Umbilical cord (tissue), 2 donors: ENCODE measurements around the gene PCBD2. TPM values are rescaled to one million over a fixed set of nuclear protein-coding genes. Genes with fewer than 3 reads are reported as not detected.
"Not testable (repeated sequence)": the region's sequence is repeated elsewhere in the genome, so short reads cannot be mapped to it uniquely, and the experiment has no call there.

ENCODE experiments used
- DNase-seq: peaks from one replicate; pipeline ENCODE4 v3.0.0-alpha.2; 2015; ENCODE audit warnings: low spot score
- total RNA-seq: library from RNA; depleted of rRNA; stranded (reverse); fragments of >200 nt; gene quantifications from one replicate; pipeline ENCODE4 v1.2.3, GENCODE V29; 2014; ENCODE audit warnings: low replicate concordance; ENCODE audit not compliant: insufficient read depth

Gene PCBD2
- total RNA-seq, result 7.0 TPM

GRCh38 chr5:134904610-134905245, at the start of gene PCBD2:
TSS of gene PCBD2 (plus strand) at chr5:134905131. CDS start at chr5:134905140, 9 bp downstream.
- peak; percentile 92 for DNase-seq

DNA sequence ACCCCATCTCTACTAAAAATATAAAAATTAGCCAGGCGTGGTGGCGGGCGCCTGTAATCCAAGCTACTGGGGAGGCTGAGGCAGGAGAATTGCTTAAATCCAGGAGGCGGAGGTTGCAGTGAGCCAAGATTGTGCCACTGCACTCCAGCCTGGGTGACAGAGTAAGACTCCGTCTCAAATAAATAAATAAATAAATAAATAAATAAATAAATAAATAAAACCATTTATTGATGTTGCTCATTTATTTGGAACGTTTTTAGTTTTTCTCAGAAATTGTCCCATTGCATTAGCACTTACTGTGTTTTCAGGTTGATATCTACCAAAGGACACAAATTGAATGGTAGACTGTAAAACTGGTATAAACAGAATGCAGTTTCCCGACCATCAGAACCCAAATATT, 48.5 kb upstream of the PCBD2 start:
- not testable (repeated sequence) for DNase-seq

- no peak for DNase-seq
These were observed 47.5 kb upstream of the PCBD2 start for GRCh38 chr5:134857401-134857800.

GRCh38 chr5:134864707-134865106, 40.2 kb upstream of the PCBD2 start:
- DNase-seq, result no peak

DNA sequence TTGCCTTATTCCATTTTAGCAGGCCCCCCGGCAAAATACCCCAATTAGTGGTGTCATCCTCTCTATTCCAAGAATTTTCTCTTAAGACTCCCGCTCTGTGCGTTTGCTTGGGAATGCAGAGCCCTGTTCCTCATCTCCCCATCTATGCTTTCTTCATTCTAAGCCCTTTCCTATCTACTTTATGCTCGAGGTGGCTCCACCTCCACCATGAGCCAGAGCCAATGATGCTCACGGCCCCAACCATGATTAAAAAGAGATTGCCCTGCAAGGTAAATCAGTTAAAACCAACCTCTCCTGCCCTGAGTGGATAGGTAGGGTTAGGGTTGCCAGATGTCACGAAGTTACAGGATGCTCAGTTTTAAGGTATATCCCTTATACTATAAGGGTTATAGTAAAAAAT, 31.4 kb upstream of the PCBD2 start:
- DNase-seq, result no peak

DNA sequence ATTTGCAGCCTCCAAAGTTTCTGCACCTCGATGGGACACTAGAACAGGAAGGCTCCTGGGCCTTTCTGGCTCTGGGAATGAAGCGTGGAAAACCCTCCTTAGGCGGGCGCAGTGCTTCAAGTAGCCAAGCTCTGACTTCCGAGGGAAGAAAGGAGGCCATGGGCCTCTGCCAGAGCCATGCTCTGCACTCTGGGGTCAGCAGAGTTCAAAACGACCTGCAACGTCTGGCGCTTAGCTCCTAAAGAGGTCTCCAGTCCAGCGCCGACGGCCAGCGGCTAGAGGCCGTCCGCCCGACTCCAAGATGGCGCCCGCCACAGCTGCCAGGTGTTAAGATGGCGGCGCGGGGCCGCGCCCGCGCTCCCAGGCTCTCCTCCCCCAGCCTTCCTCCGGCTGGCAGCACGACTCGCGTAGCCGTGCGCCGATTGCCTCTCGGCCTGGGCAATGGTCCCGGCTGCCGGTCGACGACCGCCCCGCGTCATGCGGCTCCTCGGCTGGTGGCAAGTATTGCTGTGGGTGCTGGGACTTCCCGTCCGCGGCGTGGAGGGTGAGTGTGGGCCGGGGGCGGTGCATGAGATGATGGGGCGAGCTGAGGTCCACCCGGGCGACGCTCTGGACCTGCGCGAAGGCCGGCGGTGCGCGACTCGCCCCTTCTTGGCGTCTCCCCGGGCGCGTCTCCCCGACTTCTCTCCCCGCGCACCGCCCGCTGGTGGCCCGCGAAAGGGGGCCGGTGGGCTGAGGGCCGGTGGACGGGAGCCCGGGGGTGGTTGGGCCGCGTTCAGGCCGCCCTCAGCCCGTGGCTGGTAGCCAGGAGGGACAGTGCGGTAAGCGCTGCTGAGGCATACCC, 30.7 kb upstream of the PCBD2 start, which contains the start of gene TXNDC15:
Gene TXNDC15, plus strand, starts transcription at position 385 of the 844 bp plus-strand sequence. Its CDS starts 57 bp downstream, at position 442.
- DNase-seq, result peak; percentile 90

DNA sequence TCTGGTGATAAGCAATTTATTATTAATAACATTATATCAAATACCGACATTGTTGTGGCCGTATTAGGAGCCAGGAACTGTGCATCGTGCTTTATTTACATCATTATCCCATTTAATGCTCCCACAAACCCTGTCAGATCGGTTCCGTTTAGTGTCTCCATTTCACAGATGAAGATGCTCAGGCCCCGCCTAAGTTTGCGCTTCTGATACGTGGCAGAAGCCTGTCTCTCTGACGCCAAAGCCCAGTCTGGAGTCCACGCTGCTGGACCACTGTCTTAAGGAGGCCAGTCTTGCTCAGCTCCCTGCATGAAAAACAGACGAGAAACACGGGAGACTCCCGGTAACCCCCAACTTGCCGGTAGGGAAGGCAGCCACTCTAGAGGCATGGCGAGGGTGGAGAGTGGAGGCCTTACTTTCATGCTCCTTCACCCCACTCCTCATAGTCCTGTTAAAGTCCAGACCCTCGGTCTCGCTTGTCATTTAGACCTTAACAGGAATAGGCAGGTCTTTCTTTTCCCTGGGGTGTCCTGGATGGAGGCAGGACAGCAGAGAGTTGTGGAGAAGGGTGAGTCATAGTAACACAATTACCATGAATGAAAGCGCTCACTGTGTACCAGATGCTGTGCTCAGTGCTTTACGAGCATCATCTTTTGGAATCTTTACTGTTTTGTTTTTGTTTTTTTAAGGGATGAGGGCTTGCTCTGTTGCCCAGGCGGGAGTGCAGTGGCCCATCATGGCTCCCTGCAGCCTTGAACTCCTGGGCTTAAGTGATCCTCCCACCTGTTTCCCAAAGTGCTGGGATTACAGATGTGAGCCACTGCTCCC, 29.9 kb upstream of the PCBD2 start:
- peak; percentile 91 for DNase-seq

- DNase-seq, result no peak
These were observed 27.8 kb upstream of the PCBD2 start for GRCh38 chr5:134877159-134877558.

- no peak for DNase-seq
These were observed 26.5 kb upstream of the PCBD2 start for GRCh38 chr5:134878403-134878802.

DNA sequence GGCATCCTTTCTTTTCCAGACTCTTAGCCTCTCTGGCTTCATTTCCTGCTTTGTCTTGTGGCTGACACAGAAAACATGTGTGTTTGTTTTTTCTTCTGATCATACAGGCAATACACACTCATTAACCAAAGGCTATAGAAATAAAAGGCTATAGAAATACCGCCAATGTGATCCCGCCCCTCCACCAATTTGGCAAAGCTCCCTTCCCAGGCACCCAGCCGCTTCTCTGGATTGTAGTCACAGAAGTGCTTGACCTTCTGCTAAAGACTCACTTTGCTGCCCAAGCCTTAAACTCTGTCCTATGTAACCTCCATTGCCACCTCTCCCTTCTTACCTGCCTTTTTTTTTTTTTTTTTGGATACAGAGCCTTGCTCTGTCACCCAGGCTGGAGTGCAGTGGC, 25.5 kb upstream of the PCBD2 start:
- DNase-seq, result no peak

DNA sequence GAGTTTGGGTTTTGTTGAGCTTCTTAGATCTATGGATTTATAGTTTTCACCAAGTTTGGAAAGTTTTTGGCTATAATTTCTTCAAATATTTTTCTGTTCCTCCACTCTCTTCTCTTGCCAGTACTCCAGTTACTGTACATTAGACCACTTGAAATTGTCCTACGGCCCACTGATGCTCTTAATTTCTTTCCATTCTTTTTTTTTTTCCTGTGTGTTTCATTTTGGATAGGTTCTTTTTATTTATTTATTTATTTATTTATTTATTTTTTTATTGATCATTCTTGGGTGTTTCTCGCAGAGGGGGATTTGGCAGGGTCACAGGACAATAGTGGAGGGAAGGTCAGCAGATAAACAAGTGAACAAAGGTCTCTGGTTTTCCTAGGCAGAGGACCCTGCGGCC, 24.0 kb upstream of the PCBD2 start:
- not testable (repeated sequence) for DNase-seq

DNA sequence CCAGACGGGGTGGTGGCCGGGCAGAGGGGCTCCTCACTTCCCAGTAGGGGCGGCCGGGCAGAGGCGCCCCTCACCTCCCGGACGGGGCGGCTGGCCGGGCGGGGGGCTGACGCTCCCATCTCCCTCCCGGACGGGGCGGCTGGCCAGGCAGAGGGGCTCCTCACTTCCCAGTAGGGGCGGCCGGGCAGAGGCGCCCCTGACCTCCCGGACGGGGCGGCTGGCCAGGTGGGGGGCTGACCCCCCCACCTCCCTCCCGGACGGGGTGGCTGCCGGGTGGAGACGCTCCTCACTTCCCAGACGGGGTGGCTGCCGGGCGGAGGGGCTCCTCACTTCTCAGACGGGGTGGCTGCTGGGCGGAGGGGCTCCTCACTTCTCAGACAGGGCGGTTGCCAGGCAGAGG, 23.2 kb upstream of the PCBD2 start:
- DNase-seq, result not testable (repeated sequence)

GRCh38 chr5:134887593-134888159, 17.3 kb upstream of the PCBD2 start:
- no peak for DNase-seq

DNA sequence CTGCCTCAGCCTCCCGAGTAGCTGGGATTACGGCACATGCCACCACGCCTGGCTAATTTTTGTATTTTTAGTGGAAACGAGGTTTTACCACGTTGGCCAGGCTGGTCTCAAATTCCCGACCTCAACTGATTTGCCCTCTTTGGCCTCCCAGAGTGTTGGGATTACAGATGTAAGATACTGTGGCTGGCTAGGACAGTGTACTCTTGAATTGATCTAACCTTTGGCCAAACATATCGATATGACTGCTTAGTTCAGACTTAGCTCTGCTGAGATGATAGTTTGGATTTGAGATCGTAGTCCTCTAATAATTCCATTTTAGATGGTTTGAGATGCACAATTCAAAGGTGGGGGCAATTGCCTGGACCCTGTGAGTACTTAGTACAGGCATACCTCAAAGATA, 15.6 kb upstream of the PCBD2 start:
- DNase-seq, result no peak

DNA sequence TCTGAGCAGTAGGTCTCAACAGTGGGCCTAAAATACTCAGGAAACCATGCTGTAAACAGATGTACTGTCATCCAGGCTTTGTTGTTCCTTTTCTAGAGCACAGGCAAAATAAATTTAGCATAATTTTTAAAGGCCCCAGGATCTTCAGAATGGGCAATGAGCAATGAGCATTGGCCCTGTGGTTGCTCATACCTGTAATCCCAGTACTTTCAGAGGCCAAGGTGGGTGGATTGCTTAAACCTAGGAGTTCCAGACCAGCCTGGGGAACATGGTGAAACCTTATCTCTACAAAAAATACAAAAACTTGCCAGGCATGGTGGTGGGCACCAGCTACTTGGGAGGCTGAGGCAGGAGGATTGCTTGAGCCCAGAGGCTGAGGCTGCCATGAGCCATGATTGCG, 13.5 kb upstream of the PCBD2 start:
- no peak for DNase-seq

DNA sequence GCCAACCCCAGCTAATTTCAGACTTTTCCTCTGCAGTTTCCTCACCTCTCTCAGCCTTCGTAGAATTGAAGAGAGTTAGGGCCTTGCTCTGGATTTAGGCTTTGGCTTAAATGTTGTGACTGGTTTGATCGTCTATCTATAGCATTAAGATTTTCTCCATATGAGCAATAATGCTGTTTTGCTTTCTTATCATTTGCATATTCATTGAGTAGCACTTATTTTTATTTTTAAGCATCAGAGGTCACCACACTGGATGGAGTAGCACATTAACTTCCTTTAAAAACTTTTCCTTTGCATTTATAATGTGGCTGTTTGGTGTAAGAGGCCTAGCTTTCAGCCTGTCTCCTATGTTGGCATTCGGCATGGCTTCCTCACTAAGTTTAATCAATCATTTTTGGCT, 12.6 kb upstream of the PCBD2 start:
- DNase-seq, result no peak

GRCh38 chr5:134892926-134893325, 12.0 kb upstream of the PCBD2 start:
- no peak for DNase-seq

DNA sequence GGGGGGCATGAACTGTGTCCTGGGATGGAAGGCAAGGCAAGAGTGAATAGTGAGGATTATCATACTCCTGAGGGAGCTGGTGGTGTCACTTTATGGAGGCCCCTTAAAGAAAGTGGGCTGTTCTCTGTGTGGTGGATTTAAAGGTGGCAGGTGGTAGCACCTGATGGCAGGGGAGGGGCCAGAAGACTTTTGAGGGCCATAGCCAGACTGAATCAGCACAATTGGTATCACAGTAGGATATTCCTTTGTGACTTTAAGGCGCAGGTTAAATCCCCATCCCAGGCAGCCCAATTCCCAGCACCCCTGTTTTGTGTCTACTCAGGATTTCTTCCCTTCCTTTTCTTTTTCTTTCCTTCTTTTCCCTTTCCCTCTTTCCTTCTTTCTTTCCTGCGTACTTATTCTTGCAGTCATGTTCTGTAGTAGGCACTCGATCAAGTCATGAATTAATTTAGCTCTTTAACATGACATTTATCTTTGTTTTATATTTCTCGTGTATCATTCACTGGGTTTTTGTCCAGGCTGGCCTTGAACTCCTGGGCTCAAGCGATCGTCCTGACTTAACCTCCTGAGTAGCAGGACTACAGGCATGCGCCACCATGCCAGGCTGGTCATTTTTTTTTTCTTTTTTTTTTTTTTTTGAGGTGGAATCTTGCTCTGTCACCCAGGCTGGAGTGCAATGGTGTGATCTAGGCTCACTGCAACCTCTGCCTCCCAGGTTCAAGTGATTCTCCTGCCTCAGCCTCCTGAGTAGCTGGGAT, 11.0 kb upstream of the PCBD2 start:
- DNase-seq, result no peak

- DNase-seq, result no peak
These were observed 2.7 kb upstream of the PCBD2 start for GRCh38 chr5:134902071-134902801.
